IgD-negative memory B cell (primary cell): Measurements from ENCODE around the gene NEO1. TPM values are rescaled to one million over a fixed set of nuclear protein-coding genes. Genes with fewer than 3 reads are reported as not detected.

Source experiments
- H3K27ac Mint-ChIP-seq, 3 donors: one replicate each; pipeline ENCODE4 v1.8.0; 2020 to 2022; ENCODE audit warnings: mild to moderate bottlenecking in 3 of 3, mixed read lengths in 3 of 3, moderate library complexity in 1 of 3
- H3K27me3 Mint-ChIP-seq: one replicate; pipeline ENCODE4 v1.8.0; 2021; ENCODE audit warnings: mixed read lengths
- H3K36me3 Mint-ChIP-seq: one replicate; pipeline ENCODE4 v1.8.0; 2020; ENCODE audit warnings: mild to moderate bottlenecking, mixed read lengths
- H3K4me1 Mint-ChIP-seq, 3 donors: one replicate each; pipeline ENCODE4 v1.8.0; 2020 to 2022; ENCODE audit warnings: mixed read lengths in 3 of 3, mild to moderate bottlenecking in 1 of 3
- H3K4me3 Mint-ChIP-seq, 4 donors: one replicate each; pipeline ENCODE4 v1.8.0; 2020 to 2022; ENCODE audit warnings: mild to moderate bottlenecking in 4 of 4, mixed read lengths in 4 of 4, moderate library complexity in 3 of 4
- H3K9me3 Mint-ChIP-seq, 3 donors: one replicate each; pipeline ENCODE4 v1.8.0; 2020 to 2021; ENCODE audit warnings: mixed read lengths in 3 of 3, mild to moderate bottlenecking in 1 of 3
- polyA plus RNA-seq: library from polyadenylated mRNA; unstranded; fragments of 300-500 nt; fragmentation: Illumina TruSeq; gene quantifications from one replicate; pipeline ENCODE4 v1.2.3, GENCODE V29; 2021

Gene NEO1
- polyA plus RNA-seq, 1 donor from 2014 or later: 1.6 TPM

GRCh38 chr15:73049564-73050215 lies 2.6 kb upstream of the NEO1 start:
- Mint-ChIP-seq H3K9me3 (no peaks in the 10 kb centered on the region), H3K4me1 (peaks cover 7 to 10% (median 9%) of the 10 kb centered on the region in 3 donors), H3K36me3 (no peaks in the 10 kb centered on the region)

GRCh38 chr15:73050561-73051295 lies 1.5 kb upstream of the NEO1 start:
- Mint-ChIP-seq H3K9me3 (no peaks in the 10 kb centered on the region), H3K36me3 (no peaks in the 10 kb centered on the region), H3K27me3 (peaks cover 4% of the 10 kb centered on the region), H3K4me3 (peak overlapping the region; percentile 83 to 93 (median 86)), H3K27ac (peak overlapping the region in 2 of 3 donors; percentile 55 to 82), H3K4me1 (peaks cover 7 to 10% (median 9%) of the 10 kb centered on the region in 3 donors)

More at GRCh38 chr15:73049564-73050215, 2.6 kb upstream of the NEO1 start:
- H3K4me3 Mint-ChIP-seq: peak overlapping the region in 1 of 4 donors; percentile 74
- no peak overlapping the region for H3K27ac Mint-ChIP-seq
- H3K27me3 Mint-ChIP-seq: peaks cover 4% of the 10 kb centered on the region

- Mint-ChIP-seq H3K27ac (peak overlapping the region in 2 of 3 donors; percentile 55 to 82), H3K4me1 (peaks cover 7 to 10% (median 9%) of the 10 kb centered on the region in 3 donors), H3K4me3 (peak overlapping the region; percentile 84 to 93 (median 88)), H3K9me3 (no peaks in the 10 kb centered on the region), H3K36me3 (no peaks in the 10 kb centered on the region), H3K27me3 (peaks cover 4% of the 10 kb centered on the region)
Measured at GRCh38 chr15:73051391-73051806, 864 bp upstream of the NEO1 start.

- Mint-ChIP-seq H3K27ac (peak overlapping the region; percentile 58 to 79 (median 79)), H3K4me1 (peaks cover 7 to 10% (median 9%) of the 10 kb centered on the region in 3 donors), H3K27me3 (peaks cover 1% of the 10 kb centered on the region), H3K36me3 (no peaks in the 10 kb centered on the region), H3K4me3 (peak overlapping the region; percentile 83 to 91 (median 86)), H3K9me3 (no peaks in the 10 kb centered on the region)
Measured at GRCh38 chr15:73052653-73053397, 562 bp downstream of the NEO1 start.

GRCh38 chr15:73053398-73053723 lies 1.1 kb downstream of the NEO1 start:
- Mint-ChIP-seq H3K9me3 (no peaks in the 10 kb centered on the region), H3K4me1 (peaks cover 7 to 10% (median 9%) of the 10 kb centered on the region in 3 donors), H3K4me3 (peak overlapping the region; percentile 83 to 91 (median 86)), H3K27ac (peak overlapping the region; percentile 58 to 83 (median 79)), H3K36me3 (no peaks in the 10 kb centered on the region), H3K27me3 (no peaks in the 10 kb centered on the region)

- no peaks in the 10 kb centered on the region for H3K36me3 Mint-ChIP-seq
- H3K27ac Mint-ChIP-seq: no peak overlapping the region
- no peaks in the 10 kb centered on the region for H3K9me3 Mint-ChIP-seq
Measured at GRCh38 chr15:73054417-73054953, 2.2 kb downstream of the NEO1 start.

GRCh38 chr15:73056460-73056859 lies 4.2 kb downstream of the NEO1 start:
- Mint-ChIP-seq H3K36me3 (no peaks in the 10 kb centered on the region), H3K4me3 (no peak overlapping the region), H3K27ac (no peak overlapping the region), H3K9me3 (no peaks in the 10 kb centered on the region), H3K27me3 (no peaks in the 10 kb centered on the region), H3K4me1 (peaks cover 6 to 7% (median 6%) of the 10 kb centered on the region in 3 donors)

More at GRCh38 chr15:73054417-73054953, 2.2 kb downstream of the NEO1 start:
- Mint-ChIP-seq H3K4me3 (no peak overlapping the region), H3K4me1 (peaks cover 7 to 10% (median 9%) of the 10 kb centered on the region in 3 donors), H3K27me3 (no peaks in the 10 kb centered on the region)

- peaks cover 3% of the 10 kb centered on the region for H3K27me3 Mint-ChIP-seq
- no peak overlapping the region for H3K4me3 Mint-ChIP-seq
- no peaks in the 10 kb centered on the region for H3K36me3 Mint-ChIP-seq
- H3K9me3 Mint-ChIP-seq: no peaks in the 10 kb centered on the region
- no peak overlapping the region for H3K27ac Mint-ChIP-seq
- peaks cover under 1 to 1% (median 1%) of the 10 kb centered on the region in 3 donors for H3K4me1 Mint-ChIP-seq
Measured at GRCh38 chr15:73058437-73058836, 6.2 kb downstream of the NEO1 start.

GRCh38 chr15:73065114-73065513 lies 12.9 kb downstream of the NEO1 start:
- Mint-ChIP-seq H3K4me3 (no peak overlapping the region), H3K27me3 (peaks cover 4% of the 10 kb centered on the region), H3K27ac (no peak overlapping the region), H3K4me1 (peaks cover 0 to 2% (median 0%) of the 10 kb centered on the region in 3 donors), H3K9me3 (no peaks in the 10 kb centered on the region), H3K36me3 (no peaks in the 10 kb centered on the region)

- Mint-ChIP-seq H3K4me1 (peaks cover 0 to 2% (median 0%) of the 10 kb centered on the region in 3 donors), H3K27ac (no peak overlapping the region), H3K4me3 (no peak overlapping the region), H3K36me3 (no peaks in the 10 kb centered on the region), H3K9me3 (no peaks in the 10 kb centered on the region), H3K27me3 (no peaks in the 10 kb centered on the region)
Measured at GRCh38 chr15:73069109-73069508, 16.8 kb downstream of the NEO1 start.

- H3K4me1 Mint-ChIP-seq: no peaks in the 10 kb centered on the region
- no peaks in the 10 kb centered on the region for H3K9me3 Mint-ChIP-seq
- no peaks in the 10 kb centered on the region for H3K36me3 Mint-ChIP-seq
- no peak overlapping the region for H3K27ac Mint-ChIP-seq
- H3K4me3 Mint-ChIP-seq: no peak overlapping the region
- no peaks in the 10 kb centered on the region for H3K27me3 Mint-ChIP-seq
Measured at GRCh38 chr15:73072894-73073293, 20.6 kb downstream of the NEO1 start.

GRCh38 chr15:73074241-73074640 lies 22.0 kb downstream of the NEO1 start:
- Mint-ChIP-seq H3K9me3 (no peaks in the 10 kb centered on the region), H3K4me1 (peaks cover 0 to 1% (median 0%) of the 10 kb centered on the region in 3 donors), H3K4me3 (no peak overlapping the region), H3K27ac (no peak overlapping the region), H3K27me3 (peaks cover 3% of the 10 kb centered on the region), H3K36me3 (no peaks in the 10 kb centered on the region)

- Mint-ChIP-seq H3K27ac (no peak overlapping the region), H3K4me1 (peaks cover 0 to 2% (median 1%) of the 10 kb centered on the region in 3 donors), H3K4me3 (no peak overlapping the region), H3K27me3 (peaks cover 3% of the 10 kb centered on the region), H3K9me3 (no peaks in the 10 kb centered on the region), H3K36me3 (no peaks in the 10 kb centered on the region)
Measured at GRCh38 chr15:73075160-73075859, 23.0 kb downstream of the NEO1 start.

GRCh38 chr15:73078291-73078690 lies 26.0 kb downstream of the NEO1 start:
- peaks cover 3% of the 10 kb centered on the region for H3K27me3 Mint-ChIP-seq
- H3K27ac Mint-ChIP-seq: peak overlapping the region in 1 of 3 donors; percentile 68
- H3K4me3 Mint-ChIP-seq: no peak overlapping the region
- H3K36me3 Mint-ChIP-seq: no peaks in the 10 kb centered on the region
- H3K4me1 Mint-ChIP-seq: peaks cover 1 to 5% (median 4%) of the 10 kb centered on the region in 3 donors
- H3K9me3 Mint-ChIP-seq: no peaks in the 10 kb centered on the region
